ENCODE data around the gene FBXL4. TPM values are rescaled to one million over a fixed set of nuclear protein-coding genes. Genes with fewer than 3 reads are reported as not detected.

FBXL4 gene
- total and polyA plus RNA-seq, 10 of the 15 experiments (the other 5 are each of a cell fraction or from before 2014, with no cell fraction given), result 2.9 to 16.9 (median 7.2) TPM

GRCh38 chr6:98841621-98842341 is 106.0 kb downstream of the FBXL4 start:
- intact Hi-C loops (cut with micrococcal nuclease; ENCODE audit: unreplicated experiment), result loop anchor here (10.0 kb wide), 1 partner anchor 387 kb away; no protein-coding TSS in a partner anchor
- Histone ChIP-seq H3K27me3 (replicated peaks in 1 of 2; ENCODE audit: control insufficient read depth in 2 of 2, insufficient read depth in 2 of 2, low read length in 1 of 2) (peaks cover 6 to 28% of the 10 kb centered on the region in 2 experiments), H3K4me1 (ENCODE audit: control insufficient read depth, insufficient read depth, low read length) (no peaks in the 10 kb centered on the region)

More at GRCh38 chr6:98841621-98842341, 106.0 kb downstream of the FBXL4 start:
- Histone ChIP-seq H4K20me1 (ENCODE audit: control insufficient read depth, insufficient read depth) (no peaks in the 10 kb centered on the region), H3K4me3 (no peak overlapping the region), H3K9ac (ENCODE audit: control insufficient read depth, insufficient read depth, low read length) (no peak overlapping the region), H3K27ac (ENCODE audit: control insufficient read depth, insufficient read depth) (no peak overlapping the region), H3K4me2 (ENCODE audit: control insufficient read depth, insufficient read depth) (no peak overlapping the region), H3K79me2 (ENCODE audit: control insufficient read depth, insufficient read depth, low read length) (no peaks in the 10 kb centered on the region), H3K36me3 (ENCODE audit: control insufficient read depth in 2 of 2, insufficient read depth in 2 of 2, low read length in 1 of 2) (no peaks in the 10 kb centered on the region), H3K9me3 (replicated peaks; ENCODE audit: control insufficient read depth, insufficient read depth, low read length) (no peaks in the 10 kb centered on the region), H2AFZ (ENCODE audit: control insufficient read depth, low read depth, low read length) (no peak overlapping the region)
- ChIA-PET POLR2A (no interaction called here), RAD21 (ENCODE audit: unreplicated experiment) (no interaction called here), CTCF (no interaction called here), SMC1A (ENCODE audit: uncharacterized antibody, unreplicated experiment) (no interaction called here)
- FAIRE-seq (no peak), ATAC-seq (no peak), DNase-seq (ENCODE audit: low read depth, low spot score) (no peak)
- BruUV-seq (replicated peaks), result no TSS peak
- WGBS (ENCODE audit: insufficient coverage, insufficient replicate concordance, low lambda C conversion rate, missing lambda C conversion rate), result 26% methylated on average over 9 of the region's 9 CpGs
- TF ChIP-seq RFX5 (IDR thresholded peaks at IDR 0.05; ENCODE audit: low read depth, low read length) (no peak), BACH1 (IDR thresholded peaks at IDR 0.05; ENCODE audit: borderline replicate concordance) (no peak), KLF5 (IDR thresholded peaks at IDR 0.05; ENCODE audit: partially characterized antibody) (no peak), CEBPB (IDR thresholded peaks at IDR 0.05; ENCODE audit: borderline replicate concordance in 1 of 2, low read depth in 2 of 2, low read length in 2 of 2) (no peak), NFXL1 (IDR thresholded peaks at IDR 0.05; ENCODE audit: borderline replicate concordance) (no peak), EGR1 (IDR thresholded peaks at IDR 0.05; ENCODE audit: borderline replicate concordance in 1 of 2, low read depth in 2 of 2, low read length in 2 of 2) (no peak), JUNB (IDR thresholded peaks at IDR 0.05) (no peak), PRDM15 (CRISPR knock-in tag; IDR thresholded peaks at IDR 0.05) (no peak), JUND (IDR thresholded peaks at IDR 0.05; ENCODE audit: low read depth, low read length) (no peak), HDAC6 (IDR thresholded peaks at IDR 0.05; ENCODE audit: unreplicated experiment) (no peak)
- in situ Hi-C loops (cut with MboI), result no loop called here
